Measurements from ENCODE around the gene COL24A1.

GRCh38 chr1:85798419-85798818 lies 358.2 kb downstream of the COL24A1 start:
- no peak for TF ChIP-seq CTCF (IDR thresholded peaks at IDR 0.05)
- TF ChIP-seq POLR2A (IDR thresholded peaks at IDR 0.05) = no peak
- no peak for TF ChIP-seq POLR2AphosphoS5 (IDR thresholded peaks at IDR 0.05)

Data from breast epithelium (tissue), 3 donors.